Ishikawa (cell line): ENCODE results near the gene FCN3.

Experiments
- CEBPB ChIP-seq: IDR thresholded peaks from 2 replicates; pipeline ENCODE4 v1.6.1; 2012
- EGR1 ChIP-seq: IDR thresholded peaks from 2 replicates; pipeline ENCODE4 v1.6.1; 2012
- NFIC ChIP-seq: IDR thresholded peaks from 2 replicates; pipeline ENCODE4 v1.6.1; 2012
- RAD21 ChIP-seq: IDR thresholded peaks from 2 replicates; pipeline ENCODE4 v1.6.1; 2012; ENCODE audit warnings: low read depth
- TAF1 ChIP-seq: IDR thresholded peaks from 2 replicates; pipeline ENCODE4 v1.6.1; 2012; ENCODE audit warnings: low read depth, mild to moderate bottlenecking
- TCF12 ChIP-seq: IDR thresholded peaks from 2 replicates; pipeline ENCODE4 v1.6.1; 2012; ENCODE audit warnings: low read depth

GRCh38 chr1:27383661-27384060 is 9.0 kb upstream of the FCN3 start:
- TF ChIP-seq TAF1 = no peak
- TF ChIP-seq EGR1 = no peak
- TF ChIP-seq NFIC = no peak
- no peak for TF ChIP-seq TCF12
- TF ChIP-seq RAD21 = no peak
- TF ChIP-seq CEBPB = no peak
